Activated CD8-positive, alpha-beta memory T cell treated with anti-CD3 and anti-CD28 coated beads for 24 hours (primary cell): ENCODE data around the gene DGLUCY.
A peak's percentile ranks its signal among the peaks of the same experiment; 100 is the strongest.
"Not testable (repeated sequence)": the region's sequence is repeated elsewhere in the genome, so short reads cannot be mapped to it uniquely, and the experiment has no call there.

ENCODE experiments used
- DNase-seq: peaks from one replicate; pipeline ENCODE4 v3.0.0-alpha.2; 2020

The DGLUCY gene

DNA sequence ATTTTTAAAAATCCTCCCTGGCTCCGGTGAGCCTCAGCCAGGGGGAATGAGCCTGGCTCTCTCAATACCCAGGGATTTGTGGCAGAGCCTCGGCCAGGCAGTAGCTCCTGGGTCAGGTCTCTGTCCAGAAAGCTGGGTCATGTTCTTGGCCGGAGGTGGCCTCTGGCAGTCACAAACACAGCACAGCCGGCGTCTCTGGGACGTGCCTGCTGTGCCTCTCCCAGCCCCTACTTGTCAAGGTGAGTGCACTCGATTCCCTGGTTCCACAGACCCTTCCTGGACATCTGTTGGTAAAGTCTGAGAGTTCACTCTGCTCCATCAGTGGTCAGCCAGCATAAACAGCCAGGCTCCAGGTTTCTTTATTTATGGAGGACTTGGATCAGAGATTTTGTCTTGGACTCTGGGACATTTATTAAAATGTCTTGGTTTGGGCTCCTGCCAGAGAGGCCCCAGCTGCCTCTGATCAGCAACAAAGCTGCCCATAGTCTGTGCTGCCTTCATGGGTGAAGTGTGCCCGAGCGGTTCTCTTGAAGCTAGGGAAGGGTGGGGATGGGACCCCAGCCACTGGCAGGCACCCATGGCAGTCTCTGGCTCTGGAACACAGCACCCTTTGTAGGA, 56.7 kb downstream of the DGLUCY start:
- DNase-seq = no peak

DNA sequence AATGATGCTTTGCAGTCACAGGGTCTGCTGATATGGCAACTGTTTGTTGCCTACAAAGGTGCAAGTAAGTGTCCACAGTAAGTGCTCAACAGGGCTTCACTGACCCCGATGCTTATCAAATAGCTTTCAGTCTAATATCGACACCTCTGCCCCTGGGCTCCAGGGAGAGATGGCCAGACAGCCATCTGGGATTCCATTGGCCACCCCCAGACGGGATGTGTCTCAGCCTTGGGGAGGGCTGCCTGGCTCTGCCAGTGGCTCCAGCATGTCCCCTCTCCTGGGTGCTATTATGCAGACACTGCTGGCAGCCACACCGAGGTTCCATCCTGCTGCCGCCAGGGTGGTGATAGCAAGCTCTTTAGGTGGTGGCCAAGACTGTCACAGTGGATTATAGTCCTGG, 57.4 kb downstream of the DGLUCY start:
- no peak for DNase-seq

DNA sequence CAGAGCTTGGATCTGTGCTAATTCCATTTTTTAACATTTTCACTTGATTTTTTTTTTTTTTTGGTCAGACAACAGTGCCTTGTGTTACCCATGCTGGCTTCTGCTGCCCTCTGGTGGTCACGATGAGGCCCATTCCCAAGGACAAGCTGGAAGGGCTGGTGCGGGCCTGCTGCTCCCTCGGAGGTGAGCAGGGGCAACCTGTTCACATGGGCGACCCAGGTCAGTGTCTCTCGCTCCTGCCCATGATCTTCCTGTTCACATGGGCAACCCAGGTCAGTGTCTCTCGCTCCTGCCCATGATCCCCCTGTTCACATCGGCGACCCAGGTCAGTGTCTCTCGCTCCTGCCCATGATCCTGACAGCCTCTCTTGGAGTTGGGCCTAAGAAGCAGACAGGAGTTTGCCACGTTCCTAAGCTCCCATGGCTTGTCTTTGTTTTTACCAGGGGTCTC, 59.4 kb downstream of the DGLUCY start:
- peak; percentile 89 for DNase-seq

DNA sequence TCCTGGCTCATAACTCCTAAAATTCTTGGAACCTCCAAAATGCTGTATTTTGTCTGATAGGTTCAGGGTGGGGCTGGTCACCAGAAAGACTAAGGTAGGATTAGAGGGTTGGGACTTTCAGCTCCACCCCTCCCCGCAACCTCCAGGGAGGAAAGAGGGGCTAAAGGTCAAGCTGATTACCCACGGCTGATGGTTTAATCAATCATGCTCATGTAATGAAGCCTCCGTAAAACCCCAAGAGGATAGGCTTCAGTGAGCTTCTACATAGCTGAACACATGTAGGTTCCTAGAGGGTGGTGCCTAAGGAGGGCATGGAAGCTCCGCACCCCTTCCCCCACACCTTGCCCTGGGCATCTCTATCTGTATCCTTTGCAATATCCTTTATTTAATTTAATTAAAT, 60.0 kb downstream of the DGLUCY start:
- no peak for DNase-seq

DNA sequence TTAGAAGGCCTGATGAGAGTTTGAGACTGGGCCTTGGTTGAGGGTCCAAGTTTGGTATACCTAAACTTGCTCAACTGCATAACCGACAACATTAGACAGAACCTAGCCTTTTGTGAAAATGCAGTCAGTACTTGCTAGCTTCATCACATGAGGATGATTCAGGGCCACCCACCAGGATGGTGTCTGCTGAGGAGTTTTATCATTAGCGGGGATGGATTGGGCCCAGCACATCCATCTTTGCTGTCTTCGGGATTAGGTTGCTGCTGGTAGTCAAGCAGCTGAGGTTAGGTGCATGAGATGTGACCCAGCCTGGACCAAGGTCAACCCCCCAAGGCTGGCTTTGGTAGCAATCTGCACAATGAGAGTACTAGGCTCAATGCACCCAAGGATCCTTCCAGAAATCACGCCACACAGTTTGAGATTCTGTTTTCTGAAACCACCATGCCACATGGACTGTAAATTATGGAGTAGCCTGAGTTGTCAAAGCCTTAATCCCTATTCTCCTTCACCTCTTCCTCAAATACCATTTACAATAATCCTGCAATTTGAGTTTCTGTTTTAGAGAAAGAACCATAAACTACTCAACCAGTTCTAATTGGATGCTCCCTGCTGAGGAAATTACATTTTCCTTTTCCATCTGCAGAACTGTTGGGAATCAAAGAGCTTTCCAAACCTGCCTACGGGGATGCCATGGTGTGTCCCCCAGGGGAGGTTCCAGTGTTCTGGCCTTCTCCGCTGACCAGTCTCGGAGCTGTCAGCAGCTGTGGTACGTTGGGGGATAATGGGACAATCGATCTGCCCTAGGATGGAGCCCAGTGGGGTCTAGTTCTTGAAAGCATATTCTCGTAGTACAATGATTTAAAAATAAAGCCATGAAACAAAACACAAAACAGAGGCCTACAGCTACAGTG, 61.7 kb downstream of the DGLUCY start:
- no peak for DNase-seq

DNA sequence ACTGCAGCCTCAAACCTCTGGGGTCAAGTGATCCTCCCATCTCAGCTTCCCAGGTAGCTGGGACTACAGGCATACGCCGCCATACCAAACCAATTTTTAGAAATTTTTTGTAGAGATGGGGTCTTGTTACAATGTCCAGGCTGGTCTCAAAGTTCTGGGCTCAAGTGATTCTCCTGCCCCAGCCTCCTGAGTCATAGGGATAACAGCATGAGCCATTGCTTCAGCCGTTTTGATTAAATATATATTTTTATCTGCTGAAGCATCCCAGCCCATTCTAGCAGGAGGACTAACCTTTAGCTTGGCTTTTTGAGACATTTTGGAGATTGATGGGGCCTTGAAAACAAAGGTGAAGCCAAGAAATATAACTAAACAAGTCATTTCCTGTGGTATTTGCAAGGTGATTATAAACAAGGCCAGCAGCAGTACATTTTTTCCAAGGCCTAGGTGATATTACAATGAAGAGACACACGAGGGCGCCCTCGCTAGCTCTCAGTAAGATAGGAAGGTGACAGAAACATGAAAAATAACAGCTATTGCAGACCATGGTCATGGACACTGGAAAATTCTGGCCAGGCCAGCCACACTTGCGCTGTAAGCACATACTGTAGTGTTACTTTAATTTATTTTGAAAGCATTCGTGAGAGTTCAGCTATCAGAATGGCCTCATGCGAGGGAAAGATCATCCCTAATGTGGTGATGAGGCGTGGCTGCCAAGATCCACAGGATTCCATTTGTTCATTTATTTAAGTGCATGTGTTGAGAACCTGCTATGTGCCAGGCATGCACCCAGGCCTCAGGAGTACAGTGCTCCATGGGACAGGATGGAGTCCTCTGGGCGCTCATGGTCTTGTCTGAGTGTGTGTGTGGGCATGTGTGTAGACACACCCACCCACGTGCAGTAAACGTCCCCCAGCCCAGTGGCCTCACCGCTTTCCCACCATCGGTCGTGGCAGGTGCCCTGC, 63.5 kb downstream of the DGLUCY start:
- peak; percentile 82 for DNase-seq

DNA sequence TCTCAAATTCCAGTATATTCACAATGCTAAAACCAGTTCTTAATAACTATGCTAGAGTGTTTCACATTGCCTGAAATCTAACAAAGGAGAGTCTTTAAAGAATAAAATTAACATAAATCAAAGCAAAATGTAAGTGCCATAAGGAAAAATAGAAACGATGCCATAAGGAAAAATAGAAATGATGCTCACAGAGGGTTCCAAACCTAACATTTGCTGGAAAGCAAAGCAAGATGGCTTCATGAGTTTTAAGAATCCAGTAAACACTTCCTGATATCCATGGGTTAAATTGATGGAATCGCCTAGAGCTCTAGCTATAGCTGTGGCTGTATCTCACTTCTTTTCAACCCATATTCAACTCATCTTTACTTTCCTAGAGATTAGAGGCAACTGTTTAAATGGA, 66.7 kb downstream of the DGLUCY start:
- no peak for DNase-seq

DNA sequence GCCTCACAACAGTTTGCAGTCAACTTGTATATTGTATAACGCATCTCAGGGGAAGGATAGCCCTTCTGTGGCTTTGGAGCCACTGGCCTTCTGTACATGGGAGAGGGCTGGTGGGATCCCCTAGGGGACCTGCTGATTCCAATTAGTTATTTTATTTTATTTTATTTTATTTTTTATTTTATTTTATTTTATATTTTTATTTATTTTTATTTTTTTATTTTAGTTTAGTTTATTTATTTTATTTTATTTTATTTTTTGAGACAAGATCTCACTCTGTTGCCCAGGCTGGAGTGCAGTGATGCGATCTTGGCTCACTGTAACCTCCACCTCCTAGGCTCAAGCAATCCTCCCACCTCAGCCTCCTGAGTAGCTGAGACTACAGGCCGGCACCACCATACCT, 68.9 kb downstream of the DGLUCY start:
- not testable (repeated sequence) for DNase-seq

DNA sequence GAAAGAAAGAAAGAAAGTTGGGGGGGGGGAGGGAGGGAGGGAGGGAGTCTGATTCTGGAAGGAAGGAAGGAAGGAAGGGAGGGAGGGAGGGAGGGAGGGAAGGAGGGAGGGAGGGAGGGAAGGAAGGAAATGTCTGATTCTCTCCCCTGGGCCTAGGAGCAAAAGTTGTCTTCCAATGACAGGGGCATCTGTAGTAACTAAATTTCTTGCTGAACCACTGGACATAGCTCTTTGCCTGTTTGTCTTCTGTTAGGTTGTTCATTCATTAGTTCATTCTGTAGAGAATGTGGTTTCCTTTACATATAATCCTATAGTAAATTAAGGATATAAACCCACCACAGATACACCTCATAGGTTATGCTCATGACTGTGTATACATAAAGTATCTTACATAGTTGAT, 70.7 kb downstream of the DGLUCY start:
- no peak for DNase-seq

DNA sequence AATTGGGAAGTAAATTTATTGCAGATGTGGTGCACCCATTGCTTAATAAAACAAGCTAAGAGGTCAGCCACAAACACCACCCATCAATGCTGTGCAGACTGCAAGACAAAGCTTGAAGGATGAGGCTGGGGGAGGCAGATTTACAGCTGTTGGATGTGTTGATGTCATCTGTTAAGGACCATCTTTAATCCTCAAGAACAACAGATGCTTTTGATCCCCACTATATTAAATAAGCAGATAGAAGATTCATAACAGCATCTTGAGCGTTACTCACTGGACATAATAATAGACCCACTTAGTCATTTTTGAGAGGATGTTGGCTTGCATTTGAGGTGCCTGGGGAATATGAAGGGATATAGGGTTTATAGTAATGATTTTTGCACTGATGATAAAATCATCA, 71.8 kb downstream of the DGLUCY start:
- DNase-seq = no peak

DNA sequence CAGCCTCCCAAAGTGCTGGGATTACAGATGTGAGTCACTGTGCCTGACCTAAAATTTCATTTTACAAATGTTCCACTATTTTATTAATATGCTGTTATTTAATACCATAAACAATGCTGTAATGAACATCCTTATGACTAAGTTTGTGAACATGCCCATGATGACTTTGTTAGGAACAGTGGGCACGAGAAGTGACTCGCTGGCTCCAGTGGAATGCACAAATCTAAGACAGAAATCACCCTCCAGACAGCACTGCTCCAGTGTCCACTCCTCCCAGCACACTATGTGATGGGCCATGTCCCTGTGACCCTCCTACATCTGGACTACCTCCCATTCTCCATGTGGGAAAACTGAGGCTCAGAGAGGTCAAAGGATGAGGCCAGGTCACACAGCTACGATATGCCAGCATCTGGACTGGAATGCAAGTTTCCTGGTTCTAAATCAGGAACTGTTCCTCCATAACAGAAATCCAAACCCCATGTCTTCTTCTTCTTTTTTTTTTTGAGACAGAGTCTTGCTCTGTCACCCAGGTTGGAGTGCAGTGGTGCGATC, 72.7 kb downstream of the DGLUCY start:
- no peak for DNase-seq

DNA sequence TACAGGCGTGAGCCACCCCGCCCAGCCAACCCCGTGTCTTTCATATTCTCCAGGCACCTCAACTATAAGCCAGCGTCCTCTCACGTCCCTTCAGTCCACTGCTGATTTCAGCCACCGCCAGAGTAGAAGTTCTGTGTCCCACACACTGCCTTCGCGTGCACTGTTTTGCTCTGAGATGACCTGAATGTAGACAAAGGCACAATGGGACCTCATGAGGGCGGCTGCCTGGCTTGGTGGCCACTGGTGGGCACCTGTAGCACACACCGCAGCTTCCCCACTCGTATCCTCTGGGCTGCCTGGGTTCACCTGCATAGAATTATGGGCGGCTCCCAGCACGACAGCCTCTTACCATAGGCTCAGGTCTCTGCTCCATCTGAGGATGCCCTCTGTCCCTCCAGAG, 73.4 kb downstream of the DGLUCY start:
- DNase-seq = no peak

DNA sequence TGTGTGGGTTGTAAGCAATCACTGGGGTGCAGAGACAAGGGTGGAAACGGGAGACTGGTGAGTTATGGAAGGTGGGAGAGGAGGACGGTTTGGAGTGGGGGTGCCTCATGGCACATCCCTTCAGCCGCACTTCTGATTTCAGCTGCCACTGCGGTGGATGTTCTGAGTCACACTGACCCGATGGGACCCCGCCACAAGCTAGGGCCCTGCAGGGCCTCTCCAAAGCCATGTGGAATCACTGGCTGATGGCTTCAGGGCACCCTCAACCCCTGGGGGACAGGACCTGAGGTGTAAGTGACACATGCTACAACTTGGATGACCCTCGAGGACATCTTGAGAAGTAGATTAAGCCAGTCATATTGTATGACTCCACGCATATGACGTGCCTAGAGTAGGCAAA, 77.0 kb downstream of the DGLUCY start:
- DNase-seq = no peak

DNA sequence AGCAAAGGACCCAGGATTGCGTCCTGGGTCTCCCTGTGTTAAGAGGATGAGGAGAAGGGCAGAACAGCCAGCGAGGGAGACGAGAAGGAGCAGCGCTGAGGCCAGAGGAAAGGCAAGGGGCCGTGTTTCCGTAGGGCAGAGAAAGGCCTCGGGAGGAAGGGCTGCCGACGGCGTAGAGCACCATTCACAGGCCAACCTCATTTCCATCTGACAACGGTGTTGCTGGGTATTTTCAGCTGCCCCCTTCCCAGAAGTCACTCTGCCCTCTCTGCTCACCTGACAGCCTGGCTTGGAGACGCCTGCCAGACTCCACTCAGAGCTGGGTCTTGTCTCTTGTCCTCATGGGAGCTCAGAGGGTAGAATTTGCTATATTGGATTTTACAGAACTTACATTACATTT, 79.2 kb downstream of the DGLUCY start:
- DNase-seq = no peak

DNA sequence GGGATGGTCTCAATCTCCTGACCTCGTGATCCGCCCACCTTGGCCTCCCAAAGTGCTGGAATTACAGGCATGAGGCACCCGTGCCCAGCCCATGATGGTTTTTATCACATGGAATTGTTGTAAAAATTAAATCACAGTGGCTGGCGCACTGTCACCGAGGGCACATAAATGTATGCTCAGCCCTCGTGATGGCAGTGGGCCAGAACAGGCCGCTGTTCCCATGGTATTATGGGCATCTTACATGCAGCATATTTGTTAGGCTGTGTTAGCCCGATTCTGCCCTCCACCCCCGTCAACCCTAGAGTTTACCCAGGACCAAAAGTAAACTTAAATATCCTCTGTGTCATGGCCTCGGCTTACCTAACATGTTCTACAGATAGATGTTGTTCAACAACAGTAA, 82.0 kb downstream of the DGLUCY start:
- DNase-seq = no peak

DNA sequence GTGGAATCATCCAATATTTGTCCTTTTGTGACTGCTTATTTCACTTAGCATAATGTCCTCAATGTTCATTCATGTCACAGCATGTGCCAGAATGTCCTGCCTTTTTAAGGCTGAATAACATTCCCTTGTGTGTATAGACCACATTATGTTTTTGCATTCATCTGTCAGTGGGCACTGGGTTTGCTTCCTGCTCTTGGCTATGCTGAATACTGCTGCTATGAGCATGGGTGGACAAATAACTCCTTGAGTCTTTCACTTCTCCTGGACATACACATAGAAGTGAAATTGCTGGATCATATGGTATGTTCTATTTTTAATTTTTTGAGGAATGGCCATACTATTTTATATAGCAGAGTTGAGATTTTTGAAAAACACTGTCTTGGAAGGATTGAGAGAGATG, 83.8 kb downstream of the DGLUCY start:
- DNase-seq = no peak

DNA sequence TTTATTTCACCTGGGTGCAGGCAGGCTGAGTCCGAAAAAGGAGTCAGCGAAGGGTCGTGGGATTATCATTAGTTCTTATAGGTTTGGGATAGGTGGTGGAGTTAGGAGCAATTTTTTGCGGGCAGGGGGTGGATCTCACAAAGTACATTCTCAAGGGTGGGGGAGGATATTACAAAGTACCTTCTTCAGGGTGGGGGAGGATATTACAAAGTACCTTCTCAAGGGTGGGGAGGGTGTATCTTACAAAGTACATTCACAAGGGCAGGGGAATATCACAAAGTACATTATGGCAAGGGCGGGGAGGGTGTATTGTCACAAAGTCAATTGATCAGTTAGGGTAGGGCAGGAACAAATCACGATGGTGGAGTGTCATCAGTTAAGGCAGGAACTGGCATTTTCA, 86.9 kb downstream of the DGLUCY start:
- DNase-seq = not testable (repeated sequence)

DNA sequence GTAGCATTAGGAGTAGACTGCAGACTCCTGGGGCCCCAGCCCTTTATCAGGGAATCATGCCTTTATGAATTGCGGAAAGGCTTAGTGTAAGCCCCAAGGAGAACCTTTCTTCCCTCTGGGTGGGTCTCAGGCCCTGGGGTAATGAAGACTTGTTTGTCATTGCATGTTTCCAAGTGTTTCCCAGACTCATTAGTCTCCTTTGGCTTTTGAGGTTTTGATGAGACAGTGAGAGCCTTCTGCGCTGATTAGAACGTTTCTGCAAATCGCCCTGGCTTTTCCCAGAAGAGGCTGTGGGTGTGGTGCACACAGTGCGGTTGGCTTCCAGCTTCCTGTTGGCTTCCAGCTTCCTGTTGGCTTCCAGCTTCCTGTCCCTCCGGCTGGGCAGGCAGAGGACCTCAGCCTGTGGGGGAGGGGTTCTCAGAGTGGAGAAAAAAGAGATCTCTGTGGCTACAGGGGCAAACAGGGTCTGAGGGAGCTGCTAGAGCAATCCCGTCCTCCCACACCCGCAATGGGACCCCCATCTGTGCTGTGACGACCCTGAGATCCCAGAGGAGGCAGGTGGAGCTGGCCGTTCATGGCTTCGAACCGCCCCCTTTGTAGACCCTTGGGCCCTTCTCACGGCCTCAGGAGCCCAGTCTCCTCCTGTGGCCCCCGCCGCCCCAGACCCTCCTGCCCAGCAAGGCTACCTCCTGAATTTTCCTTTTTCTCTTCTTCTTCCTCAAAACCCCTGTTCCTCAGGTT, 88.5 kb downstream of the DGLUCY start:
- no peak for DNase-seq

DNA sequence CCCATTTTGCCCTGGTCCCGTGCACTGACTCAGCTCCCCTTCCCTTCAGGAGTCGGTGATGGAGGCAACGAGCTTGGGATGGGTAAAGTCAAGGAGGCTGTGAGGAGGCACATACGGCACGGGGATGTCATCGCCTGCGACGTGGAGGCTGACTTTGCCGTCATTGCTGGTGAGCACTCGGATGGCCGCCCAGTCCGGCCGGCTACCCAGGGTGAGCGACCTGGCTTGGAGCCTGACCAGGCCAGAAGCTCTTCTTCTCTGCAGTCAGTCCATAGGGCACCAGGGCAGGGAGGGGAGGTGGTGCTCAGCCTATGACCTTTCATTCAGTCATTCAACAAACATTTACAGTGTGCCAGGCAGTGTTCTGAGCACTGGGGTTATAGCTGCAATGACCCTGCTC, 90.8 kb downstream of the DGLUCY start:
- DNase-seq = no peak

DNA sequence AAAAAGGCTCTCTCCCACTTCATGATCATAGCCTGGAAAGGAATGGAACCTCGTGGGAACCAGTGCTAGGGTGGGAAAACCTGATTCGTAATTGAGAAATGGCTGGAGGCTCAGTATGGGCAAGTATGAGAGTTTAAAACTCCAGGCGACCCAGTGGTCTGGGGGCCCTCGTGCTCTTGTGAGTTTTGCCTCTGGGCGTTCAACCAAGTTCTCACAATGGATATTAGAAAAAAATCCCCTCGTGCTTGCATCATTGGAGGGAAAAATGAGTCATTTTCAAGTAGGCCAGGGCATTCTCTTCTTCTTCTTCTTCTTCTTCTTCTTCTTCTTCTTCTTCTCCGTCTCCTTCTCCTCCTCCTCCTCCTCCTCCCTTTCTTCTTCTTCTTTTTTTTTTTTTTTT, 91.6 kb downstream of the DGLUCY start:
- DNase-seq = no peak

DNA sequence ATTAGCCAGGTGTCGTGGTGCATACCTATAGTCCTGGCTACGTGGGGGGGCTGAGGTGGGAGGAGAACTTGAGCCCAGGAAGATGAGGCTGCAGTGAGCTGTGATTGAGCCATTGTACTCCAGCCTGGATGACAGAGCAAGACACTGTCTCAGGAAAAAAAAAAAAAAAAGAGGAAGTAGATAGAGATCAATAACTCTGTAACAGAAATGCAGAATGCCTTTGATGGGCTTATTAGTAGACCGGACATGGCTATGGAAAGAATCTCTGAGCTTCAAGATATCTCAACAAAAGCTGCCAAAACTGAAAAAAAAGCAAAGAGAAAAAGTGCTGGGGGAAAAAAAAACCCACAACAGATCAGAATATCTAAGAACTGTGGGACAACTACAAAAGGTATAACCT, 93.1 kb downstream of the DGLUCY start:
- DNase-seq = no peak

DNA sequence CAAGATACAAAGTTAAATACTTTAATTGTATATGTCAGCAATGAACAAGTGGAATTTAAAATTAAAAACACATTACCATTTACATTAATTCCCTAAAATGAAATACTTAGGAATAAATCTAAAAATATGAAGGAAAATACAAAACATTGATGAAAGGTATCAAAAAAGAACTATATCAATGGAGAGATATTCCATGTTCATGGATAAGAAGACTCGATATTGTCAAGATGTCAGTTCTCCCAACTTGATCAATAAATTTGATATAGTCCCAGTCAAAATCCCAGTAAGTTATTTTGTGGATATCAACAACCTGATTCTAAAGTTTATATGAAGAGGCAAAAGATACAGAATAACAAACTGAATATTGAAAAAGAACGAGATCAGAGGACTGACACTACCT, 97.1 kb downstream of the DGLUCY start:
- no peak for DNase-seq
